Small intestine (tissue), 7 donors: ENCODE data around the gene SEPTIN11. TPM values are rescaled to one million over a fixed set of nuclear protein-coding genes. Genes with fewer than 3 reads are reported as not detected.

ENCODE experiments used
- DNase-seq, 2 donors: peaks; one replicate each; pipeline versions ENCODE4 v3.0.0 to v3.0.0-alpha.2; 2013
- FAIRE-seq: peaks from 2 replicates; lab custom pipeline; 2012; peaks lifted over from hg19 to GRCh38; lab: Jason Lieb, UNC
- H3K27ac ChIP-seq, 3 donors: one replicate each; pipeline ENCODE4 v1.5.1; 2013; ENCODE audit warnings: low read length in 2 of 3, mild to moderate bottlenecking in 2 of 3, control low read depth in 1 of 3, inconsistent platforms in 1 of 3, low read depth in 1 of 3, moderate library complexity in 1 of 3
- H3K27me3 ChIP-seq, 3 donors: one replicate each; pipeline ENCODE4 v1.6.1; 2013; ENCODE audit warnings: low read length in 3 of 3, inconsistent platforms in 1 of 3; ENCODE audit not compliant: control insufficient read depth in 3 of 3, insufficient read depth in 3 of 3
- H3K36me3 ChIP-seq, 3 donors: one replicate each; pipeline ENCODE4 v1.6.1; 2013; ENCODE audit warnings: low read length in 3 of 3, inconsistent platforms in 1 of 3, low read depth in 1 of 3, mild to moderate bottlenecking in 1 of 3, moderate library complexity in 1 of 3; ENCODE audit not compliant: control insufficient read depth in 3 of 3, insufficient read depth in 2 of 3
- H3K4me1 ChIP-seq, 3 donors: one replicate each; pipeline ENCODE4 v1.6.1; 2013; ENCODE audit warnings: low read length in 2 of 3, inconsistent platforms in 1 of 3, low read depth in 1 of 3, mild to moderate bottlenecking in 1 of 3, moderate library complexity in 1 of 3; ENCODE audit not compliant: control insufficient read depth in 3 of 3, insufficient read depth in 2 of 3
- H3K4me3 ChIP-seq, 3 donors: one replicate each; pipeline ENCODE4 v1.5.1; 2013; ENCODE audit warnings: low read length in 3 of 3, control low read depth in 1 of 3, inconsistent platforms in 1 of 3, low read depth in 1 of 3, mild to moderate bottlenecking in 1 of 3, moderate library complexity in 1 of 3
- H3K9me3 ChIP-seq, 2 donors: one replicate each; pipeline ENCODE4 v1.6.1; 2013; ENCODE audit warnings: low read depth in 1 of 2, low read length in 1 of 2; ENCODE audit not compliant: control insufficient read depth in 2 of 2, insufficient read depth in 1 of 2
- WGBS, 3 donors: extraction: QIAGEN DNeasy Blood & Tissue Kit; methylation state at CpG; one replicate each; pipeline ENCODE4 v1.1.7; 2013; 5-methylcytosine and 5-hydroxymethylcytosine counted together
- polyA plus RNA-seq, 4 donors: library from polyadenylated mRNA; stranded (reverse) in 3 of 4; unstranded in 1 of 4; fragments of 200-250 nt in 3 of 4; fragments of 120-200 nt in 1 of 4; gene quantifications; one replicate each; pipeline versions ENCODE4 v1.2.1 to v1.2.3, GENCODE V29; 2013
- donor health status: healthy with polysubstance abuse.
- donor health status: control.
- donor health status: control.
- donor health status: Bipolar disorder and iron deficiency.
- donor health status: healthy.

Gene SEPTIN11
- polyA plus RNA-seq, 4 donors, result 19.0 to 56.0 (median 27.1) TPM

DNA sequence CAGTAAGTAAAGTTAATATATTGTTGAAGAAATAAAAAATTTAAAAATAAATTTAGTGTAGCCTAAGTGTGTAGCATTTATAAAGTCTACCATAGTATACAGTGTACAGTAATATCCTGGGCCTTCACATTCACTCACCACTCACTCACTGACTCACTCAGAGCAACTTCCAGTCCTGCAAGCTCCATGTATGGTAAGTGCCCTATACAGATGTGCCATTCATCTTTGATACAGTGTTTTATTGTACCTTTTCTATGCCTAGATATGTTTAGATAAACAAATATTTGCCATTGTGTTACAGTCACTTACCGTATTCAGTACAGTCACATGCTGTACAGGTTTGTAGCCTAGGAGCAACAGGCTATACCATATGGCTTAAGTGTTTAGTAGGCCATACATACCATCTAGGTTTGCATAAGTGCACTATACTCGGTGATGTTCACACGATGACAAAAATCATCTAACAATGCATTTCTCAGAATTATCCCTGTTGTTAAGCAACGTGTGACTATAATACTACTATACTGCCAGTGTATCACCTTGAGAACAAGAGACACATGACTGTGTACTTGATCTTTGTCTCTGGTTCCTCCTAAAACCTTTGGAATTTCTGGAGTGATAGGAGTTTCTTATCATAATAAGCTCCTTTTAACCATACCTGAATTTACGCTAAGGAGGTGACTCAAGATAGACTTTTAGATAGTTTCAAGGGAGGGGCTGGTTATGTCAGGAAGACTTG, 25.8 kb upstream of the SEPTIN11 start:
- peak; percentile 35 to 50 for DNase-seq
- 25 to 73% (median 49%) methylated on average over 5 of the region's 5 CpGs for WGBS, 3 donors
- FAIRE-seq, result no peak
- H3K4me1 ChIP-seq, result peaks cover 0 to 8% (median 4%) of the 10 kb centered on the region in 3 donors
- no peaks in the 10 kb centered on the region for H3K36me3 ChIP-seq
- H3K4me3 ChIP-seq, result no peak overlapping the region
- H3K9me3 ChIP-seq, result no peaks in the 10 kb centered on the region
- peaks cover 0 to 20% (median 0%) of the 10 kb centered on the region in 3 donors for H3K27me3 ChIP-seq
- H3K27ac ChIP-seq, result no peak overlapping the region

DNA sequence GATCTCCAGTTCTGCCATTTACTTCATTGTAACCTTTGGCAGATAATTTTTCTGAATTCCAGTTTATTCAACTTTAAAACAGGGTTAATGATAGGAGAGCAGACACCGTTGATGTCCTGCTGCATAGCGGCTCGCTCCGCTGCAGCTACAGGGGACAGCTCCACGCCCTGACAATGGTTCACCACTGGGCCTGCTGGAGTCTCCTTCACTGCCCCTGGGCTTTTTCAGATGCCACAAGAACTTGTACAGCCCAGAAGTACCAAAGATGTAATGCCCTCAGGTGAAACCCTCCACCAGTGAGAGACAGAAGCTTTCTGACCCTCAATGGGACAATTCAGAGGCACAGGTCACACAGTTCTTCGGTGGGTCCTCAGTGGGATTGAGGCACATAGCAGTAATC, 22.7 kb upstream of the SEPTIN11 start:
- DNase-seq (no peak), FAIRE-seq (no peak)
- Histone ChIP-seq H3K36me3 (no peaks in the 10 kb centered on the region), H3K27me3 (peaks cover 0 to 20% (median 0%) of the 10 kb centered on the region in 3 donors), H3K4me1 (peaks cover 0 to 3% (median 0%) of the 10 kb centered on the region in 3 donors), H3K27ac (no peak overlapping the region), H3K9me3 (no peaks in the 10 kb centered on the region), H3K4me3 (no peak overlapping the region)
- 92 to 95% (median 94%) methylated on average over 6 of the region's 6 CpGs for WGBS, 3 donors

DNA sequence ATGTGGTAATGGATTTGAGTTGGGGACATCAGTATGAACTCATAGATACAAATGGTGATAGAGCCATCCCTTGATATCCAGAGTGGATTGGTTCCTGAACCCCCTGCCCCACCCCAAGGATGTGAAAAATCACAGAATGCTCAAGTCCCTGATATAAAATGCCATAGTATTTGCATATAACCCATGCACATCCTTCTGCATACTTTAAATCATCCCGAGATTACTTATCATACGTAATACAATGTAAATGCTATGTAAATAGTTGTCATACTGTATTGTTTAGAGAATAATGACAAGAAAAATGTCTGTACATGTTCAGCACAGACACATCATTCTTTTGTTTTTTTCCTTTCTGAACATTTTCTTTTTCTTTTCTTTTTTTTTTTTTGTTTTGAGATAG, 18.9 kb upstream of the SEPTIN11 start:
- Histone ChIP-seq H3K36me3 (no peaks in the 10 kb centered on the region), H3K27me3 (peaks cover 0 to 7% (median 0%) of the 10 kb centered on the region in 3 donors), H3K27ac (no peak overlapping the region), H3K4me3 (no peak overlapping the region), H3K4me1 (peaks cover 0 to 3% (median 0%) of the 10 kb centered on the region in 3 donors), H3K9me3 (no peaks in the 10 kb centered on the region)
- 79 to 89% (median 83%) methylated on average over 2 of the region's 2 CpGs for WGBS, 3 donors
- DNase-seq (no peak), FAIRE-seq (no peak)

DNA sequence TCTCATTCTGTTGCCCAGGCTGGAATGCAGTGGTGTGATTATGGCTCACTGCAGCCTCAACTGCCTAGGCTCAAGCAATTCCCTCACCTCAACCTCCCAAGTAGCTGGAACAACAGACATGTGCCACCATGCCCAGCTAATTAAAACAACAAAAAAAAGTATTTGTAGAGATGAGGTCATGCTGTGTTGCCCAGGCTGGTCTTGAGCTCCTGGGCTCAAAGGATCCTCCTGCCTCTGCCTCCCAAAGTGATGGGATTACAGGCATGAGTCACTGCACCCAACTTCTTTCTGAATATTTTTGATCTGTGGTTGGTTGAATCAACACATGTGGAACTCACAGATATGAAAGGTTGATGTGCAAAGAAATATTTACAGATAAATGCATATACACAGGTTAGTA, 18.5 kb upstream of the SEPTIN11 start:
- Histone ChIP-seq H3K9me3 (no peaks in the 10 kb centered on the region), H3K4me3 (no peak overlapping the region), H3K4me1 (peaks cover 0 to 3% (median 0%) of the 10 kb centered on the region in 3 donors), H3K27me3 (peaks cover 0 to 7% (median 0%) of the 10 kb centered on the region in 3 donors), H3K27ac (no peak overlapping the region), H3K36me3 (no peaks in the 10 kb centered on the region)
- no peak for DNase-seq
- no peak for FAIRE-seq

DNA sequence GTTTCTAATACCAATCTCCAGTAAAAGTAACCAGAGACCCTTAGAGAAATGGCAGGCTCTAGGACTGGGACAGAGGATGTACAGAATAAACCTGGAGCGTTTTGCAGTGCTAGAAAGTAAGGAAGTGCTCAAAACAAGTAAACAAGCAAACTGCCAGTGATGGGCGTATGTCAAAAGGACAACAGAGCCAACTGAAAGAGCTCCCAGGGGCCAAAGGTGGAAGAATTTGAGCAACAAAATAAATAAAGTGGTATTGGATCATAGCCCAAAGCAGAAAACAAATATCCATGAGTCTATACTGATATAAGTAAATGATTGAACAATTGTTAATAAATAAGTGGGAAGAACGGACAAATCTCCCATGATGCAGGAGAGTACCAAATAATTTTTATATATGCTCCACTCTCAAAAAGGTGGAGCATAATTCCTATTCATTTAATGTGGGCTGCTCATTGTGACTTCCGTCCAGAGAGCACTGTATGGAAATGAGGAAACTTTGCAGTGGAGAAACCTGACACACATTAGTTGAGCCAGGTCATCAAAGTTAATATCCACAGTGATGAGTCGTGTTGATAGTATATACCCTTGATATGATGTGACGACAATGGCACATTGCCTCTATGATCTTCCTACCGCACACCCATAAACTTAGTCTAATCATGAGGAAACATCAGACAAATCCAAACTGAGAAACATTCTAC, 17.8 kb upstream of the SEPTIN11 start:
- Histone ChIP-seq H3K27me3 (peaks cover 0 to 7% (median 0%) of the 10 kb centered on the region in 3 donors), H3K9me3 (peaks cover 0 to 4% of the 10 kb centered on the region in 2 donors), H3K4me3 (no peak overlapping the region), H3K27ac (no peak overlapping the region), H3K36me3 (no peaks in the 10 kb centered on the region), H3K4me1 (peaks cover 0 to 3% (median 0%) of the 10 kb centered on the region in 3 donors)
- 37 to 62% (median 48%) methylated on average over 7 of the region's 7 CpGs for WGBS, 3 donors
- no peak for DNase-seq
- no peak for FAIRE-seq

DNA sequence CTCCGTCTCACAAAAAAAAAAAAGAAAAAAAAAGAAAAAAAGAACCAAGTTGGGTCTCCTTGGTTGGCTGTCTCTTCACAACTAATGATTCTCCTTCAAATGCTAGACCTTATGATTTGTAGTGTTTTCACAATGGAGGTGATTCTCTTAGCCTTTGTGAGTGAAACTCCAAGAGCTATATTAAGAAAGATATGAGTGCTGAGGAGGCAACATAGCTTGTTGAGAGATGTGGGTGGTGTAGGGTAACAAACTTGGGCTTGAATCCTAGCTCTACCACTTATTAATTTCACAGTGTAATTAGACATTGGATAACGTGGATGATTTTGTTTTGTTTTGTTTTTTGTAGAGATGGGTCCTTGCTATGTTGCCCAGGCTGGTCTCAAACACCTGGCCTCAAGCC, 10.4 kb upstream of the SEPTIN11 start:
- Histone ChIP-seq H3K36me3 (no peaks in the 10 kb centered on the region), H3K4me3 (no peak overlapping the region), H3K9me3 (peaks cover 0 to 4% of the 10 kb centered on the region in 2 donors), H3K27me3 (peaks cover 0 to 7% (median 0%) of the 10 kb centered on the region in 3 donors), H3K4me1 (no peaks in the 10 kb centered on the region), H3K27ac (no peak overlapping the region)
- whole genome bisulfite sequencing, 3 donors, result 58 to 71% (median 61%) methylated on average over 2 of the region's 2 CpGs
- FAIRE-seq (no peak), DNase-seq (no peak)

DNA sequence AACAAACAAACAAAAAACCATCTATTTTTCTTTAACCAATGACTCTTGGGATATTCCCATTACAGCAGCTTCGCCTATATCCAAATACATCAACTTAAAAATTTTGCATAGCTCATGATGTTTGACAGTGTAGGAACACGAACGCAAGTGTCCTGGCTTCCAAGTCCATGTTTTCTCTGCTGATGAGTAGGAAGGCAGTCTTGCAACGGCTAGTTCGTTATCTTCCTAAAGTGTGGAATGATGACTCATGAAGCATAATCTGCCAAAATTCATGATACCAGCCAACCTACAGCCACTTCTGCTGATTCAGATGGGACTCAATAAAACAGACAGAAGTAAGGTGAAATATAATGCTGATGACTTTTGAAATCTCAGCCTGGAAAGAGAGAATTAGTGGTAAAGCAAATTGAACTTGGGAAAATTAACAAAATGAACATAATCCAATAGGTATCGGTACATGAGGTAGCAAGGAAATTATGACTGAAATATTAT, 6.4 kb upstream of the SEPTIN11 start:
- H3K27me3 ChIP-seq, result peaks cover 0 to 3% (median 0%) of the 10 kb centered on the region in 3 donors
- DNase-seq (no peak), FAIRE-seq (no peak)
- 67 to 81% (median 78%) methylated on average over 6 of the region's 6 CpGs for WGBS, 3 donors
- H3K4me3 ChIP-seq, result no peak overlapping the region
- H3K4me1 ChIP-seq, result peaks cover 0 to 5% (median 2%) of the 10 kb centered on the region in 3 donors
- no peak overlapping the region for H3K27ac ChIP-seq
- no peaks in the 10 kb centered on the region for H3K9me3 ChIP-seq
- no peaks in the 10 kb centered on the region for H3K36me3 ChIP-seq

DNA sequence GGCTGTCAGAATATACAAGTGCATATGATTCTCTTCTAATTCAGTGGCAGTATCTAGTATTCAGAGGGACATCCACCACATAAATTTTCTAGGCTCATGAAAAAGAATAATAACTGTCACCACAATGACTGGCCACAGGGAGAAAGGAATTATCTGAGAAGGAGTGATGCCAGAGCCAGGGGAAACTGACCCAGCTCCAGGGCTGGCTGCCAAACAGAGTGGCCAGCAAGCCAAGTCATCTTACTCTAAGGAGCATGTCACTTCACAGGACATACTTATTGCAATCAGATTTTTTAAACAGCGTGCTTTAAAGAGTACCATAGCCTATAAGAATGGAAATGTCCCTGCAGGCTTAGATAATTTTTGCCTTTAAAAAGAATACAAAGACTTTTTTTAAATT, 5.8 kb upstream of the SEPTIN11 start:
- Histone ChIP-seq H3K4me1 (peaks cover 0 to 8% (median 6%) of the 10 kb centered on the region in 3 donors), H3K9me3 (no peaks in the 10 kb centered on the region), H3K27ac (no peak overlapping the region), H3K27me3 (peaks cover 0 to 3% (median 0%) of the 10 kb centered on the region in 3 donors), H3K36me3 (peaks cover 0 to 3% (median 0%) of the 10 kb centered on the region in 3 donors), H3K4me3 (no peak overlapping the region)
- FAIRE-seq (no peak), DNase-seq (no peak)
- 95 to 100% (median 96%) methylated on average over 1 of the region's 1 CpG for WGBS, 3 donors
